NCI-H748 (cell line): ENCODE measurements around the gene MYO7B.
"Not testable (repeated sequence)": the region's sequence is repeated elsewhere in the genome, so short reads cannot be mapped to it uniquely, and the experiment has no call there.

Experiments used
- DNase-seq: peaks from one replicate; lab custom pipeline; 2025; ENCODE audit not compliant: unreplicated experiment; lab: John Stamatoyannopoulos, UW

Gene MYO7B

GRCh38 chr2:127551221-127551930 is 15.9 kb downstream of the MYO7B start:
- no peak for DNase-seq

GRCh38 chr2:127552336-127552735 is 16.9 kb downstream of the MYO7B start:
- no peak for DNase-seq

- no peak for DNase-seq
These were observed 17.4 kb downstream of the MYO7B start for GRCh38 chr2:127552846-127553245.

GRCh38 chr2:127558911-127559310 is 23.4 kb downstream of the MYO7B start:
- no peak for DNase-seq

GRCh38 chr2:127559454-127559853 is 24.0 kb downstream of the MYO7B start:
- DNase-seq, result no peak

- DNase-seq, result no peak
These were observed 24.9 kb downstream of the MYO7B start for GRCh38 chr2:127560201-127560930.

GRCh38 chr2:127560931-127561280 is 25.4 kb downstream of the MYO7B start:
- no peak for DNase-seq

- DNase-seq, result no peak
These were observed 25.9 kb downstream of the MYO7B start for GRCh38 chr2:127561371-127561770.

- DNase-seq, result no peak
These were observed 27.5 kb downstream of the MYO7B start for GRCh38 chr2:127562936-127563335.

GRCh38 chr2:127563458-127564428 is 28.3 kb downstream of the MYO7B start:
- DNase-seq, result no peak

GRCh38 chr2:127564429-127565260 is 29.2 kb downstream of the MYO7B start:
- DNase-seq, result no peak

- no peak for DNase-seq
These were observed 30.0 kb downstream of the MYO7B start for GRCh38 chr2:127565261-127566138.

GRCh38 chr2:127566139-127566417 is 30.6 kb downstream of the MYO7B start:
- no peak for DNase-seq

- no peak for DNase-seq
These were observed 31.1 kb downstream of the MYO7B start for GRCh38 chr2:127566576-127566975.

- DNase-seq, result no peak
These were observed 31.9 kb downstream of the MYO7B start for GRCh38 chr2:127567351-127567854.

GRCh38 chr2:127568128-127568527 is 32.6 kb downstream of the MYO7B start:
- DNase-seq, result no peak

GRCh38 chr2:127569666-127570065 is 34.2 kb downstream of the MYO7B start:
- no peak for DNase-seq

GRCh38 chr2:127570282-127571250 is 35.1 kb downstream of the MYO7B start:
- DNase-seq, result no peak

GRCh38 chr2:127572352-127572751 is 36.9 kb downstream of the MYO7B start:
- DNase-seq, result not testable (repeated sequence)
